GM21423 (cell line): ENCODE measurements around the gene DDR1.
A peak's percentile ranks its signal among the peaks of the same experiment; 100 is the strongest.
"Not testable (repeated sequence)": the region's sequence is repeated elsewhere in the genome, so short reads cannot be mapped to it uniquely, and the experiment has no call there.

Experiments
- ATAC-seq: cut with Tn5 transposase; IDR thresholded peaks from one replicate; pipeline ENCODE4 v1.9.1; 2021; ENCODE audit warnings: mild to moderate bottlenecking, moderate library complexity; ENCODE audit not compliant: unreplicated experiment

The DDR1 gene

GRCh38 chr6:30914076-30914853, 29.9 kb downstream of the DDR1 start, which contains the start of gene VARS2:
TSS of gene VARS2 (plus strand) at chr6:30914238. CDS start at chr6:30914837, 599 bp downstream.
- peak; percentile 88 for ATAC-seq

GRCh38 chr6:30914854-30915590, 30.7 kb downstream of the DDR1 start:
- no peak for ATAC-seq

- no peak for ATAC-seq
Observed at GRCh38 chr6:30915591-30915946, 31.2 kb downstream of the DDR1 start.

DNA sequence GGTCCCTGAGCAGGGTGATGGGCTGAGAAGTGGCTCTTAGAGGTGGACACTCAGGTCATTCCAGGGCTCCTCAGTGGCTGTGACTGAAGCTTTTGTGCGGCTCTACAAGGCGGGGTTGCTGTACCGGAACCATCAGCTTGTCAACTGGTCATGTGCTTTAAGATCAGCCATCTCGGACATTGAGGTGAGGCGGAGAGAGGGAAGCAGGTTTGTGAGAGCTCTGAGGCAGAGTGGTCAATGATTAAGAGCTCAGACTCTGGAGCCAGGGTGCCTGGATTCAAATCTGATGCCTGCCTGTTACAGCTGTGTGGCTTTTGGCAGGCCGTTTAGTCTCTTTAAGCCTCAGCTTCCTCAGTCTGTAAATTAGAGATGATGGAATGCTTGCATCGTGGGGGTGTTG, 32.7 kb downstream of the DDR1 start:
- no peak for ATAC-seq

- no peak for ATAC-seq
Observed at GRCh38 chr6:30917487-30917886, 33.2 kb downstream of the DDR1 start.

DNA sequence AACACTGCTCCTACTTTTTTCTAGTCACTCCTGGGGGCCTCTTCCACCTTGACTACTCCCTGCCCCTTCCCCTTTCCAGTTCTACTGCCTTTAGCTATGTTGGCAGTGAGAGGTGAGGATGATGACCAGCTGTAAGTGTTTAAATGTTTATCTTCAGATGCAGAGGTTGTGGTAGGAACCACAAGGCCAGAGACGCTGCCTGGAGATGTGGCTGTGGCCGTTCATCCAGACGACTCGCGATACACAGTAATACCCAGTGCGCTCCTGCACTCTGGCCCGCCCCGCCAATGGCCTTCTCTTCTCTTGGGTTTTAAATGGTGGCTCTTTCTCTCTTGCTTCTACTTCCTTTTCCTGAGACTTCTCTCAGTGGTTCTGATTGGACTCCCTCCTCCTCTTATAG, 34.4 kb downstream of the DDR1 start:
- no peak for ATAC-seq

DNA sequence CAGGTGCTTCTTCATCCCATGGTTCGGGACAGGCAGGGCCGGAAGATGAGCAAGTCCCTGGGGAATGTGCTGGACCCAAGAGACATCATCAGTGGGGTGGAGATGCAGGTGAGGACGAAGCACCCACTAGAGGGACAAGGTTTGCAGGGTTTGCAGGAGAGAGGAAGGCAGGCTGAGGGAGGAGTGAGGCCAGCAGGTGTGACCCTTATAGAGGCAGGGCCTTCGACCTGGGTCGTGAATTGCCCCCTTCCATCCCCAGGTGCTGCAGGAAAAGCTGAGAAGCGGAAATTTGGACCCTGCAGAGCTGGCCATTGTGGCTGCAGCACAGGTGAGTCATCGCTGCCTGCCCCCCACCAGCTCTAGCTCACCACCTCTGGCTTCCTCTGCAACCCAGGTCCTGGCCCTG, 38.1 kb downstream of the DDR1 start:
- ATAC-seq = no peak

GRCh38 chr6:30924040-30924627, 39.8 kb downstream of the DDR1 start:
- not testable (repeated sequence) for ATAC-seq

DNA sequence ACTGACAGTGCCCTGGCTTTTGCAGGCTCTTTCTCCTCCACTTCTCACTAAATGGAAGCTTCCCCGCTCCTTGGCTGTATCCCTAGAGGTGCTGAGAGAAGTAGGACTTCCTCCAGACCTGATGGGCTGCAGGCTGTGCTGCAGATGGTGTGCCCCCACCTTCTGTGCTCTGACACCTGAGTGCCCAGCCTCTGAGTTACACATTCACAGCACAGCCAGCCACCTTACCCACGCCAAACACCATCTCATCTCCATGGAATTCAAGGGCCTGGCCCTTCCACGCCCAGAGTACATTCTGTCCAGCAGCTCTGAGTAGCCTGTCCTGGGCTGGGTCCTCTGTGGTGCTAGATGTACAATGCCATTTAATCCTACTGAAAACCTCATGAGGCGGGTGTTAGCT, 42.3 kb downstream of the DDR1 start:
- no peak for ATAC-seq

DNA sequence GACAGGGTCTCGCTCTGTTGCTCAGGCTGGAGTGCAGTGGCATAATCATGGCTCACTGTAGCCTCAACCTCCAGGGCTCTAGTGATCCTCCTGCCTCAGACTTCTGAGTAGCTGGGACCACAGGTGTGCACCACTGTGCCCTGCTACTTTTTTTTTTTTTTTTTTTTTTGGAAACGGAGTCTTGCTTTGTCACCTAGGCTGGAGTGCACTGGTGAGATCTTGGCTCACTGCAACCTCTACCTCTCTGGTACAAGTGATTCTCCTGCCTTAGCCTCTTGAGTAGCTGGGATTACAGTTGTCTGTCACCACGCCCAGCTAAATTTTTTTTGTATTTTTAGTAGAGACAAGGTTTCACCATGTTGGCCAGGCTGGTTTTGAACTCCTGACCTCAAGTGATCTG, 42.8 kb downstream of the DDR1 start:
- ATAC-seq = not testable (repeated sequence)

DNA sequence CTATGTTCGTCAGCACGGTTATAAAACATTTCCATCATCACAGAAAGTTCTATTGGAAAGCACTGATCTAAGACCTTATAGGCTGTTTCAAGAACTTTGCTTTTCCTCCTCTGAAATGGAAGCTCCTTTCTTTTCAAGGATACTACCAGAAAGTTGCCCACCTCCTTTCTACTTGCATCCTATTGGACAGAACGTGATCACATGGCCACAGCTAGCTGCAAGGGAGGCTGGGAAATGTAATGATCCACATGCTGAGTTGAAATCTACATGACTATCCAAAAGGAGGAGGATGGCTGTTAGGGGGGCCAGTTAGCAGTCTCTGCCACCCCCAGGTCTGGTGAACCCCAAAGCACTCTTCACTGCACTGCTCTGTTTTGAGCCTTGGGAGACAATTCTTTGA, 44.4 kb downstream of the DDR1 start:
- no peak for ATAC-seq

- no peak for ATAC-seq
Observed at GRCh38 chr6:30930506-30930905, 46.2 kb downstream of the DDR1 start.

DNA sequence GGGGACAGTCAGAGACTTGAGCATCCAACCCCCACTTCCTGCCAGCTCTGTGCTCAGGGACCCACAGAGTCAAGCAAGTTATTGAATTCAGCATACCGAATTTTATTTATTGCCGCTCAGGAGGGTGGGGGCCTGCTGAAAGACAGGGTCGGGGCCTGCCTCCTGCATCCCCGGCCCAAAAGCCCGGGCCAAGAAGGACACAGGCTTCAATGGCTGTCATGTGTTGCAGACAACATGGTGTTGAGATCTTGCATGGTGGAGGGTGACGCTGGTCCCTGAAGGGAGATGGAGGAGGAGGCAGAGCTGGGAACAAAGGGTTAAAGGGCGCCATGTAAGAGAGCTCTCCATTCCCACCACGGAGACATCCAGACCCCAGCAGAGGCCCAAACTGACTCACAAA, 47.0 kb downstream of the DDR1 start:
- ATAC-seq = no peak

- ATAC-seq = no peak
Observed at GRCh38 chr6:30931969-30932645, 47.8 kb downstream of the DDR1 start, which contains the start of gene SFTA2. TSS of gene SFTA2 (minus strand) at chr6:30932170. CDS start at chr6:30932096, 74 bp downstream.

DNA sequence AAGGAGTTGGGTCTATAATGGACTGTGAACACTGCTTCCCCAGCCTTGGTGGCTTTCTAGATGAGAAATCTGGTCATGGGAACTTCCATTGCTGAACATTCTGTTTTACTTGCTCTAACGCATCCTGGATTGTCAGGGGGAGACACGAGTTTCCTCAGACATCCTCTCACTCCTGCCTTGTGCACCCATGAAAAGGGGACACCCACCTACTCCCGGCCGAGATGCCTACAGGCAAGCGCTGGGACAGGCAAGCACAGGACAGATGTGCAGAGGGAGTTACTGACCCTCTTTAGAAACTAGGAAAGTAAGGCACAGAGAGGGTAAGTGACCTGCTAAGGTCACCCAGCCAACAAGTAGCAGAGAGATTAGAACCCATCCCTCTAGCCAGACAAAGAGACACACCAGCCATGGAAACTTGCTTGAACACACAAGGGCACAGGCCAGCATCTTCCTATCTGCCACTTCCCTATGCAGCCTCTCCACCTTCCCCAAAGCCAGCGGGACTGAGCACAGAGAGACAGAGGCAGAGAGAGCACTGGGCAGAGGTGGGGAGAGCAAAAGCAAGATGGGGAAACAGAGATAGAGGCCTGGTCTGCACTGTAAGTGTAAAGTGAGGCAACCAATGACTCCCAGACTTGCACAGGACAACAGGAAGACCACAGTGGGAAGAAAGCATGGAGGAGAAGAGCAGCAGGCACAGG, 48.5 kb downstream of the DDR1 start:
- ATAC-seq = no peak

DNA sequence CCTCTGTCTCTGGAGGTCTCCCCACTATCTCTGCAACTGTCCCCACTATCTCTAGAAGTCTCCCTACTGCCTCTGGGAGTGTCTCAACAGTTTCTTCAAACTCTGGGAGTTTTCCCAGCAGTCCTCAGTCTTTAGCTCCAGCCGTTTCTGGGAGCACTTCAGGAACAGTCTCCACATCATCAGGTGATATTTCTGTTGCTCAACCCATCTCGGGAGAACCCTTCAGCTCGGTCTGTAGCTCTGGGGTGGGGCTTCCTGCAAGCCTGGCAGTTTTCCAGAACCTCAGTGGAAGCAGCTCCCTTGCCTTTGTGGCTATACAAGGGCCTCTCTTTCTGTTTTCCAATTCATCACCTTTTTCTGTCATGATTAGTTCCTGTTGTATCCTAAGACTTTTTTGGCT, 50.7 kb downstream of the DDR1 start:
- no peak for ATAC-seq

DNA sequence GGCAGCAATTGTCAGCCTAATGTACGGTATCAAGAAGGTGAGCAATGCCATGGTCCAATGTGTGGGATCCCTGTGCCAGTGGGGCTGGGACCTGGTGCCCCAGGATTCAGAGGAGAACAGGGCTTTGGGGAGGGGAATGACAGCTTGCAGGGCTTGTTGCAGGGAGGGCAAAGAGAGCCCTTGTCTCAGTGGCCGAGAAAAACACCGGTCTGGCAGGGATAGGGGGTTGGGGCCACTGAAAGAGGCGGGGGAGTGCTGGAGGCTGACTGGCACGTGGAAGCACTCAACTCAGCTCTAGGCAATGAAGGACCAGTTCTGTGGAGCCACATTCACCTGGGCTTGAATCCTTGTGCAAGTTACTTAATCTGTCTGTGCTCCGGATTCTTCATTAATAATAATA, 52.9 kb downstream of the DDR1 start:
- no peak for ATAC-seq

GRCh38 chr6:30938730-30939129, 54.4 kb downstream of the DDR1 start:
- ATAC-seq = no peak

DNA sequence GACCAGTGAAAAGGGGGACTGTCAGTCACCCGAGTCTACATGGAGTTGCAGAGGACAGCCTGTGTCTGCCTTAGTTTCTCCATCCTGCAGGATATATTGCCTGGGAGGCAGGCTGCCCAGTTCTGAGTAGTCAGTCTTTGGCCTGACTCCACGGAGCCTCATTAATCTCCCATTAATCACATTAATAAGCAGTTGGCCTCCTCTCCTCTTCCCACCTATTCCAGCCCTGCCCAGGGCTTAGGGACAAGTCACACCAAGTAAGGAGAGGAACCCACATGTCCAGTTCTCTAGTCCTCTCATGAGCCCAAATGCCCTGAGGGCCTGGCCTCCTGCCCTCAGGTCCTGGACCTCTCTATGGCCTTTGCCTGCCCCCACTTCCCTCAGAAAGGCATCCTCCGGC, 55.2 kb downstream of the DDR1 start:
- ATAC-seq = no peak

GRCh38 chr6:30940361-30940986, 56.2 kb downstream of the DDR1 start, which contains the start of gene MUCL3:
TSS of gene MUCL3 (plus strand) at chr6:30940973. CDS start at chr6:30941000, 27 bp downstream.
- ATAC-seq = no peak
